Dedifferentiated amniotic fluid mesenchymal stem cell (primary cell): Measurements from ENCODE around the gene FMR1NB.

Experiments used
- DNase-seq: peaks from one replicate; pipeline ENCODE4 v3.0.0-alpha.2; 2016; ENCODE audit errors: extremely low spot score

FMR1NB gene, protein sequence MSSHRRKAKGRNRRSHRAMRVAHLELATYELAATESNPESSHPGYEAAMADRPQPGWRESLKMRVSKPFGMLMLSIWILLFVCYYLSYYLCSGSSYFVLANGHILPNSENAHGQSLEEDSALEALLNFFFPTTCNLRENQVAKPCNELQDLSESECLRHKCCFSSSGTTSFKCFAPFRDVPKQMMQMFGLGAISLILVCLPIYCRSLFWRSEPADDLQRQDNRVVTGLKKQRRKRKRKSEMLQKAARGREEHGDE

DNA sequence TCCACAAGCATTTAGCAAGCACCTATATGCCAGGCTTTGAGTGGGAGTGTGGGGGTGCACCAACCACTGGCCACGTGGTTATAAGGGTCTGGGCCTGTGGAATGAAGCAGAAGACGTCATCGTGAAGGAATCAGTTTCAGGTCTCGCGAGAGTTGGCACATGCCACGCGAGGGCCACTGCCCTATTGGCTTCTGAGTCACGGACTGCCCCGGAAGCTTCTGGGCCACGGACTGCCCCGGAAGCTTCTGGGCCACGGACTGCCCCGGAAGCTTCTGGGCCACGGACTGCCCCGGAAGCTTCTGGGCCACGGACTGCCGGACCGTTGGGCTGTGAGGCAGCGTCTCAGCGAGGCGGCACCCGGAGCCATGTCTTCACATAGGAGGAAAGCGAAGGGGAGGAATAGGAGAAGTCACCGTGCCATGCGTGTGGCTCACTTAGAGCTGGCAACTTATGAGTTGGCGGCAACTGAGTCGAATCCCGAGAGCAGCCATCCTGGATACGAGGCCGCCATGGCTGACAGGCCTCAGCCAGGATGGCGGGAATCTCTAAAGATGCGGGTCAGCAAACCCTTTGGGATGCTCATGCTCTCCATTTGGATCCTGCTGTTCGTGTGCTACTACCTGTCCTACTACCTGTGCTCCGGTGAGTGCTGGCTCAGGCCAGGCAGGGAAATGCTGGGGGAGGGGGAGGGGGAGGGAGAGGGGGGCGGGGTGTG, at the start of gene FMR1NB:
FMR1NB (plus strand) TSS at position 300 of the 715 bp plus-strand sequence; CDS start at position 366, 66 bp downstream.
- no peak for DNase-seq

DNA sequence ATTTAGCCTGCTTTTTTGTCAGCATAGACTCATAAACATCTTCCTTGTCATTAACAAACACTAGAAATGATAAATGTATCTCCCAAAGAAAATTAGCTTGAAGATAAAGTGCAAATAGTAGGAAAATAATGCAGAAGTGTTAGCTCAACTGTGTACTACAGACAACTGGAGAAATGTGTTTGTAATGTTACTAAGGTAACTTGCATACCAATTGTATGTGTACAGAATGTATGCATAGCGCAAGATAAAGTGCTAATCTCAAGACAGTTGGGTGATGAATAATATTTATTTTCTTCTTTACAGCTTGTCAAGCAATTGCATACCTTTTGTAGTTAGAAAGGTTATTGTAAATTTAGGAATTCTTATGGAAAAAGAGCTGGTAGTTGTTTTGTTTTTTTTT, 47.3 kb upstream of the FMR1NB start:
- no peak for DNase-seq

DNA sequence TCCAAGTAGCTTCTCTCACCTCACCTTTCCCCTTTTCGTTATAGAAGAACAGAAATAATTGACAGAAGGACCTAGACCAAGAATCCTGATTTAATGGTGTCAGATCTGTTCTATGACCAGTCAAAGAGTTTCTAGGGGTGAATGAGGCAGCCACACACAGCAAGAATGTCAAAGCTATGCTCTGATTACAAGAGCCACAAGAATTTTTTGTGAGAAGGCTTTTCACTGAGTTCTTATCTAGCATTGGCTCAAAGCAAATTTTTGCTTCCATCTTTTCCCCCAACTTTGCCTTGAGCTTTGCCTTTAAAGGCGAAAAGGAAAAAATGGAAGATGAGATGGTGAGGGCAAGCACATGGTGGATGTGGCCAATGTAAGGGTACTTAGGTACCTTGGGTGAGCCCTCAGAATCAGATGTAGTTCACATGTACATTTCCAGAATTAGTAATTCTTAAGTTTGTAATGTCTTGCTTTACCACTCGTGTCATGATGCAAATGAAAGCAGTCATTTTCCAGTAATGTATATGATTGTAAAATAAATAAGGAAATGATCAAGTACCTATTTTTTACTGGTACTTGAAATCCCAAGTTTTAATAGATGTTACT, 45.9 kb upstream of the FMR1NB start:
- no peak for DNase-seq

DNA sequence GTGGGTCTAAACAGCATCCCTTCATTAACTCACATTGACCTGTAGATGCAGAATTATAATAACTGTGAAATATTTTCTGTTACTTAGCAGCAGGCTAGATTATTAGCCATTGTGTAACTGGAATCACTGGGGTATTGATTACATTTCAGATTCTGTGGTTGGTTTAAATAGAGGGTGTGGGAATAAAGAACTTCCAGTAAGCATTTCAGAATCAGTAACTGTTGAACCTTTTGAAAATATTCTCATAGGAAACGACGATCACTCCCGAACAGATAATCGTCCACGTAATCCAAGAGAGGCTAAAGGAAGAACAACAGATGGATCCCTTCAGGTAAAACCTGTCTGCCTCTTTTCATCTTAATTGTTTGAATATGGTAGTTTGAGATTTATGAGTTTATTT, 35.9 kb upstream of the FMR1NB start:
- no peak for DNase-seq

DNA sequence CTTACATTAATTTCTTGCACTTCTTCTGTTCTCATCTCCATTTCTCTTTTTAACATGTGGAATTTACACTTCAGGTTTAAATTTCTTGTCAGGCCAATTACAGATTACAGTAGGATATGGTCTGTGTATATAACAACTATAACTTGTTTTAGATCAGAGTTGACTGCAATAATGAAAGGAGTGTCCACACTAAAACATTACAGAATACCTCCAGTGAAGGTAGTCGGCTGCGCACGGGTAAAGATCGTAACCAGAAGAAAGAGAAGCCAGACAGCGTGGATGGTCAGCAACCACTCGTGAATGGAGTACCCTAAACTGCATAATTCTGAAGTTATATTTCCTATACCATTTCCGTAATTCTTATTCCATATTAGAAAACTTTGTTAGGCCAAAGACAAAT, 32.6 kb upstream of the FMR1NB start:
- DNase-seq: no peak

DNA sequence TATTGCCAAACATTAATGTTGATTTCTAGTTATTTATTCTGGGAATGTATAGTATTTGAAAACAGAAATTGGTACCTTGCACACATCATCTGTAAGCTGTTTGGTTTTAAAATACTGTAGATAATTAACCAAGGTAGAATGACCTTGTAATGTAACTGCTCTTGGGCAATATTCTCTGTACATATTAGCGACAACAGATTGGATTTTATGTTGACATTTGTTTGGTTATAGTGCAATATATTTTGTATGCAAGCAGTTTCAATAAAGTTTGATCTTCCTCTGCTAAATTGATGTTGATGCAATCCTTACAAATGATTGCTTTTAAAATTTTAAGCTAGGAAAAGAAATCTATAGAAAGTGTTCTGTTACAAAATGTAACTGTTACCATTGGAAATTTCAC, 30.8 kb upstream of the FMR1NB start:
- DNase-seq: no peak

DNA sequence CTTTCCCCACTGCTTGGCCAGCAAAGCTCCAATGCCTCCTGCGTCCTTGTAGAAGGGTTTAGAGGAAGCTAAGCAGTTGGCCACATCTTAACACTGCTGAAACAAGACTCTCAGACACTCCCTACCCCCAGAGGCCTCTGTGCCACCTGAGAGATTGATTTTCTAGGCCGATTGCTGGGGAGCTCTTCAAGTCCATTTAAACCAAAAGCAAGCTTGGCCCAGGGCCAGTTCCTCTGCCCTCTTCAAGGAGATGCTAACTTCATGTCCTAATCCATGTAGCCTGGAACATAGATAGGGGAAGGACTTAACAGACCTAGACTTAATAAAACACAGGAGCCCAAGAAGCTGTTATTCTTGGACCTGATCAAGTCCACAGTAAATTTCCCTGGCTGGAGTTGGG, 27.2 kb upstream of the FMR1NB start:
- DNase-seq: no peak

DNA sequence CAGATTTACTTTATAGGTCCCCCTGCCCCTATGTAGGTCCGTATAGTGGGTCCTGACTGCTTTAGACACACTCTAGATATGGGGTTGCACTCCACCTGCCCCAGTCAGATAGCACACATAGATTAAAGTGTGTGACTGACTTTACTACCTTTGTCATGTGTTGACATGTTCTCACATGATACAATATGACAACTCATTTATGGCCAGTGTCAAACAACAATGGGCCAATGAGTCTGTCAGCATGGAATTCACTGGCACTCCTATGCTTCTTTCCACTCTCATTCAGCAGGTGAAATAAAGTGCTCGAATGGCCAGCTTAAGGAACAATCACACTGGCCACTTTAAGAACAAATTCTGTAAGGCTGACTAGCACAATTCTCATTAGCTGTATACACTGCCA, 23.8 kb upstream of the FMR1NB start:
- DNase-seq: no peak

DNA sequence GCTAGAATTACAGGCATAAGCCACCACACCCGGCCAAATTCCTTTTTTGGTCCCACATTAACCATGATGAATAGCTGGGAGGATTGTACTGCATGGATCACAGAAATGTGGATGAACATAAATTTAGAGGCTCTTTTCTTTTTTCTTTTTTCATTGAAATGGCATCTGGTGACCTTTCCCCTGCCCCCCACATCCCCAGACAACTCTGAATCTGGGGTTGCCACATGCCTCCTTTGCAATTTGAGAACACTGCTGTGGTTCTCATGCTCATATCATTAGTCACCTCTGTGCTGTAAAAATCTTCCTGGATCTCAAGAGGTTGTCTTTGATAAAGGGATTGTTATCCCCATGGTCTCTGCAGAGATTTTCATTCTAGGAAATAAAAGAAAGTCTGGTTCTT, 22.8 kb upstream of the FMR1NB start:
- no peak for DNase-seq

DNA sequence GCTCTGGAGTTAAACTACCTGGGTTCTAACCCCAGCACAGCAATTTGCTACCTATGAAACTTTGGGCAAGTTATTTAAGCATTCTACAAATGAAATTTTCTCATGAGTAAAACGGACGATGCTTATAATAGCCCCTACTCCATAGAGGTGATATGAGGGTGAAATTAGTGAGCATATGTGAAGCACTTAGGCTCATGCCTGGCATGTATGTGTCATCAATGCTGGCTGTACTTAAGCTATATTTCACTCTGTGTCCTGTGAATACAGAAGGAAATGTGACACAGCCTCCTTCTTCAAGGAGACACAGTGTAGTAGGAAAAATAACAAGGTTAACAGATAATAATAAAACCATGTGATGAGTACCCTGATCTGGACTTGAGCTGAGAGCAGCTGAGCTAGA, 20.4 kb upstream of the FMR1NB start:
- DNase-seq: no peak

DNA sequence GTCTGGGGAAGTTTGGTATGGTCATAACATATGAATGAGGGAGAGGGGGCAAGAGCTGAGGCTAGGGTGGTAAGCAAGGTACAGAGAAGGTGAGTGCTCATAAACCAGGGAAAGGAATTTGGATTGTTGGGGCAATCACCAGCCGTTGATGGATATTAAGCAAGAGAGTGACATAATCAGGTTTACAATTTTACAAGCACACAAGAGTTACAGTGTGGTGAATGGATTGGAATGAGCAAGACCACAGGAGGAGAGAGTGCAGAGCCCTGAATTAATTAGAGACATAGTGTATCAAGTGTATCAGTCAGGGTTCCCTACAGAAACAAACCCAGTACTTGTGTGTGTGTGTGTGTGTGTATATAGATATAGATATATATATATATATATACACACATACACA, 18.7 kb upstream of the FMR1NB start:
- no peak for DNase-seq

DNA sequence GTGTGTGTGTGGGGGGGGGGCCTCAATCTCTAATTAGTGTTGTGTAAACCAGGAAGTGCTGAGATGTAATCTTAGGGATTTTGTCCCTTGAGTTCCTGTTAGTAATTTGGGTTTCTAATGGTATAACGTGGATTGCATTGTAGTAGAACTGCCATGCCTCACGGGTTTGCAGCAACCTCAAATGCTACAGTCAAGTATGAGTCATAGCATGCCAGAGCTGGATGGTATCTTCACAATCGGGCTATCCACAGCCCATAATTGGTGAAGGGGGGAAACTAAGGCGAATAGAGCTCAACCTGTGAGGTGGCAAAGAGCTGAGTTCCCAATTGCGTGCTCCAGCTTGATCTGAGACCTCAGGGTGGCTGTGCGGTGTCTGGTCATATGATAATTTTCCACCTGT, 2.2 kb upstream of the FMR1NB start:
- DNase-seq: no peak

DNA sequence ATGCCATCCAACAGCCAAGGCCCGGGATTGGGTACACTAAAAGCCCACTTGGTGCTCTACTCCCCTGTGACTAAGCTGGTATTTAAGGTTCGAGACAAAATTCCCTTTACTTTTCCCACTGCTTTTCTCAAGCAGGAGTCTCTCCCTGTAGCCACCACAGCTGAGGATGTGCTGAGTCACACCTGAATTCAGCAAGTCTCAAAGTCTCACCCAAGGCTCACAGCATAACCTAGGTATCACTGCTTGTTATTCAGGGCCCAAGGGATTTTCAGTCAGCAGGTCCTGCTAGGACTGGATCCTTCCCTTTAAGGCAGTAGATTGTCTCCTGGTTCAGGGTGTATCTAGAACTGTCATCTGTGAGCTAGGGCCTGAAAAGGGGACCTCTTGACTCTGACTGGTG, 39.2 kb downstream of the FMR1NB start:
- DNase-seq: no peak

DNA sequence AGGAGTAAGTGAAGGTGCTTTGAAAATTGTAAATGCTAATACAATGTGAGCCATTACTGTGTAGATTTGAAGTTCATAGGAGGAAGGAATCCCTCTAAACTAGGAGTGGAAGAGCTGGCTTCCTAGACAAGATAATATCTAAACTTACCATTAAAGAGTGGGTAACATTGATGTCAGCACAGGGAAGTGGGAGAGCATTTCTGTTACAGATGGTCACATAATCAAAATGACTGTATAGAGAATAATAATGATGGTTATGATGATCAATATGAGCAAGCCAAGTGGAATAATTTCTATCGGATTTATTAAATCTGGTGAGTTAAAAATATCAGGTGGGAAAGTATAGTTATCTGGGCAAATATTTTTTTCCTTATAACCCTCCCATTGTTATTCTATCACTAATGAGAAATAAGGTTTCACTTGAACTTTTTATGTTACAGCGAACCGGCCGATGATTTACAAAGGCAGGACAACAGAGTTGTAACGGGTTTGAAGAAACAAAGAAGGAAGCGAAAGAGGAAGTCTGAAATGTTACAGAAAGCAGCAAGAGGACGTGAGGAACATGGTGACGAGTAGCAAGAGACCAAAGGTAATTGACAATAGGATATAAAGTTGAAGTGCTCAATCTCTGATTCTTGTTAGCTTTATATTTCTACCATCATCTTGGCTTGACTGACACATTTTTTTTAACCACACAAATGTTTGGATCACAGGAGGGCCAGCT, 43.5 kb downstream of the FMR1NB start:
- DNase-seq: no peak

DNA sequence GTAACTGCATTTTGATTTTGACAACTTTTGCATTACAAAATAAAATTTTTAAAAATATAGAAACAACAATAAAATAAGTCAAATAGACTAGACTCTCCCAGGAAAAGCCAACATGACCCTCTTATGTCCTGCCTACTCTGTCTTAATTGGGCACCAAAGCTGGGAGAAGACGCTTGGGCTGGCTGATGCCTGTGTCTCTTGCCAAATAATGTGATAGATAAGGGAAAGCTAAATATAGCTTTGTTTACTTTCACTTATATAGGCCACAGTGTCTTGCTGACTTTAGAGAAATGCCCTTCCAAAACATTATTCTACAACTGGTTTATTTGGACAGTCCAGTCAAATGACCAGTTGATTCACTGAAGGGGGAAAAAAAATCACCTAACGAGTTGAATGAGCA, 54.2 kb downstream of the FMR1NB start:
- no peak for DNase-seq

DNA sequence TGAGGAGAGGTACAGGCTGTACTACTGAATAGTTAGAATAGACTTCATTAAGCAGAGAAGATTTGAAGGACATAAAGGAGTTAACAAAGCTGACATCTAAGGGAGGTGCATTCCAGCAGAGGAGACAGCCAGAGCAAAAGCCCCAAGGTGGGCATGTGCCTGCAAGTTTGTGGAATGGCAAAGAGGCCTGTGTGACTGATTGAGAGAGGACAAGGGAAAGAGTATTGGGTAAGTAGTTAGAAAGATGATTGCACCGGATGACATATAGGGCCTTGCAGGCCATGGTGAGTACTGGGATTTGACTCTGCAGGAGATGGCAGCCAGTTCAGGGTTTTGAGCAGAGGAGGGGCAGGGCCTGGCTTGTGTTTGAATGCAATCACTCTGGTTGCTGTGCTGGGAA, 55.9 kb downstream of the FMR1NB start:
- DNase-seq: no peak

DNA sequence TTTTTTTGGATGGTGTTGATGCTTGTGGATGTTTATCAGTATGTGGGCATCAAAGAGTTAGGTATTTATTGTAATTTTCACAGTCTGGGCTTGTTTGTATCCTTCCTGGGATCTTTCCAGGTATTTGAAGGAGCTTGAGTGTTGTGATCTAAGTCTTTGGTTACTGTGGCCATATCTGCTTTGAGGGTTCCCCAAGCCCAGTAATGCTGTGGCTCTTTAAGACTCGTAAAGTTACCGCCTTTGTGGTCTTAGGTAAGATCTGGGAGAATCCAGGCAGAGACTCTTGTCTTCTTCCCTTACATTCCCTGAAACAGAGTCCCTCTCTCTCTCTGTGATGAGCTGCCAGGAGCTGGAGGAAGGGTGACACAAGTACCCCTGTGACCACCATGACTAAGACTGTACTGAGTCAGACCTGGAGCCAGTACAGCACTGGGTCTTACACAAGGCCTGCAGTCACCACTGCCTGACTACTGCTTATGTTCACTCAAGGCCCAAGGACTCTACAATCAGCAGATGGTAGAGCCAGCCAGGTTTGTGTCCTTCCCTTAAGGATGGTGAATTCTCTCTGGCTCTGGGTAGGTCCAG, 62.2 kb downstream of the FMR1NB start:
- no peak for DNase-seq

DNA sequence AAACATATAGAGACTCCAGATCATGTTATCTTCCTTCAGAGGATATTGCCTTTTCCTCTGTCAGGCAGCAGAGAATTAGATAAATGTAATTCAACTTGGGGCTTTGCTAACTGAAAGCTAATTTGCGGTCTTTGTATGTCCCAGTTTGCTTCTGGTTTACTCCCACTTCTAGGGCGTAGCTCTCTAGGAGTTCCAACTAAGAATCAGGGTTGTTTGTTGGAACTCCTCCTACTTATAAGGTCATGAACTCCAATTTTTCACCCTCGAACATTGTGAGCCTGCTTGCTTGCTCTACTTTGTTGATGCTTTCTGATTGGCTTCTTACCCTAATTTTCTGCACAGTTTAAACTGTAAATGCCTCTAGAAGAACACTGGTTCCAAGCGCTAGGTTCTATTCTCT, 66.1 kb downstream of the FMR1NB start:
- DNase-seq: no peak

DNA sequence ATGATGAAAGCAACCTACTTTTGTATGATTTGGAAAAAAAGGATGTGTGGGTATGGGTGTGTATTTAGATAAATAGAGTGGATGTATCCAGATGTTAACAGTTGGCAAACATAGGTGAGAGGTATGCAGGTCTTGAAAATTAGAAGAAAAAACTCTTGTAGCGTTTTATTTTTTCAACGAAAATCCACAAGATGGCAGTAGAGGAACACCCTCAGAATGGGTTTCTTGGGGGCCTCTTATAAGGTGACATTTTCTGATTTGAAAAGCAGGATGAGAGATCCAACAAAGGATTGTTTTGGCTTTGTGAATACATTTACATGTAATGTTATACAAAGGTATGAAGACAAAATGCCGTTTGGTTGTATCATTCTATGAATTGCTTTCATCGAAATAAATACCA, 68.3 kb downstream of the FMR1NB start:
- peak; percentile 48 for DNase-seq

DNA sequence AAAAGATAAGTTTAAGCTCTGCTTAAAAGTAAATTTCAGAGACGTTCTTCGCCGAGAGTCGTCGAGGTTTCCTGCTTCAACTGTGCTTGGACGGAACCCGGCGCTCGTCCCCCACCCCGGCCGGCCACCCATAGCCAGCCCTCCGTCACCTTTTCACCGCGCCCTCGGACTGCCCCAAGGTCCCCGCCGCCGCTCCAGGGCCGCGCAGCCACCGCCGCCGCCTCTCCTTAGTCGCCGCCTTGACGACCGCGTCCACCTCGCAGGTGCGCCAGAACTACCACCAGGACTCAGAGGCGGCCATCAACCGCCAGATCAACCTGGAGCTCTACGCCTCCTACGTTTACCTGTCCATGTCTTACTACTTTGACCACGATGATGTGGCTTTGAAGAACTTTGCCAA, 70.8 kb downstream of the FMR1NB start:
- DNase-seq: no peak

DNA sequence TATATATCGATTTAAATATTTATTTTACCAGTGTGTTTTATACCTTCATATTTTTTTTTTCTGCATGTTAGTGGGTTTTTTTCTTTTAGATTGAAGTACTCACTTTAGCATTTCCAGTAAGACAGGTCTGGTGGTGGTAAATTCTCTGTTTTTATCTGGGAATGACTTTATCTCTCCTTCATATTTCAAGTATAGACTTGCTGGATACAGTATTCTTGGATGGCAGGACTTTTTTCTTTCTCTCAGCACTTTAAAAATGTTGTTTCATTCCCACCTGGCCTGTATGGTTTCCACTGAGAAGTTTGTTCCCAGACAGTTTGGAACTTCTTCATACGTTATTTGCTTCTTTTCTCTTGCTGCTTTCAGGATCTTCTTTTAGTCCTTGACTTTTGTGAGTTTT, 86.1 kb downstream of the FMR1NB start:
- DNase-seq: no peak

DNA sequence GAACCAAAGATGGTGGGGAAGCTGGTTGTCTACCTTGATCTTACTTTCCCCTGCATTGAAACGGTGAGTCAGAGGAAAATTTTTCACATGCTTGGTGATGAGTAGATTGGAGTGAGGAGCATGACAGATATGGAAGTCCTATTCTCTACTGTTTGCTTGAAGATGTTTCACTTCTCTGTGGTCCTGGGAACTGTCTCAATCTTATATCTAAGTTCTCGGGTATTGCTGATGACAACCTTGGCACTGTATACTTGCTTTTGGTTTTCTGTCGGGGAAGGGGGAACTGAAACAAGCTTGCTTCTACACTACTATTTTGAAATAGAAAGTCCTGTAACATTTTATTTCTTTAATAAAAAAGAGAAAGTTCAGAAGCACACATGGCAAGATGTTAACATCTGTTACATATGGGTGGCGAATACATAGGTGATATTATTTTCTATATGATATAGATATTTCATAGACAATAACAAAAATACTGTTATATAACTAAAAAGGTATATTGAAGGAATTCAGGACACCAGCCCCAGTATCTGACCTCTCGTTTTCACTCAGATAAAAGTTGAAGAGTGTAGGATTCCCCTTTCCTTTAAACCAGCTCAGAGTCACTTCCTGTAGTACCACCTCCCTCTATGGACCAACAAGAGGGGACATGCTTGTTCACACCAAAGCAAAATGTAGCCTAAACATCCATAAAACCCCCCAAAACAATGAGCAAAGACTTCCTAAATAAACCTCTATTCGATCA, 88.8 kb downstream of the FMR1NB start:
- DNase-seq: no peak
